Glutamatergic neuron (in vitro differentiated cells): Measurements from ENCODE around the gene ADAMTS8. TPM values are rescaled to one million over a fixed set of nuclear protein-coding genes. Genes with fewer than 3 reads are reported as not detected.

Experiments
- DNase-seq: peaks from one replicate; pipeline ENCODE4 v3.0.0; 2022
- H3K27ac Mint-ChIP-seq: one replicate; pipeline ENCODE4 v1.8.0; 2020; ENCODE audit warnings: mild to moderate bottlenecking, mixed read lengths, inconsistent platforms; ENCODE audit not compliant: unreplicated experiment
- H3K27me3 Mint-ChIP-seq: one replicate; pipeline ENCODE4 v1.8.0; 2020; ENCODE audit warnings: mild to moderate bottlenecking, moderate library complexity, mixed read lengths, inconsistent platforms; ENCODE audit not compliant: unreplicated experiment
- H3K36me3 Mint-ChIP-seq: one replicate; pipeline ENCODE4 v1.8.0; 2020; ENCODE audit warnings: mild to moderate bottlenecking, mixed read lengths, inconsistent platforms; ENCODE audit not compliant: unreplicated experiment
- H3K4me1 Mint-ChIP-seq: one replicate; pipeline ENCODE4 v1.8.0; 2020; ENCODE audit warnings: mild to moderate bottlenecking, low read depth, mixed read lengths, inconsistent platforms; ENCODE audit not compliant: unreplicated experiment
- H3K4me3 Mint-ChIP-seq: one replicate; pipeline ENCODE4 v1.8.0; 2020; ENCODE audit warnings: mild to moderate bottlenecking, mixed read lengths, inconsistent platforms; ENCODE audit not compliant: unreplicated experiment
- H3K9me3 Mint-ChIP-seq: one replicate; pipeline ENCODE4 v1.8.0; 2020; ENCODE audit warnings: mild to moderate bottlenecking, moderate library complexity, mixed read lengths, inconsistent platforms; ENCODE audit not compliant: unreplicated experiment
- total RNA-seq: library from RNA; stranded (reverse); fragmentation: NEBNext Ultra II Directional; extraction: Animal tissue kit (Norgen Biotek cat#: 25700); gene quantifications from one replicate; pipeline ENCODE4 v1.2.1, GENCODE V29; 2021; ENCODE audit not compliant: unreplicated experiment
- TF ChIP-seq, protein P1 (sequence below): fragments of 200-600 bp; sonication (generic); IDR thresholded peaks from one replicate; pipeline ENCODE4 v1.5.0; 2021; ENCODE audit not compliant: partially characterized antibody, unreplicated experiment

Gene ADAMTS8
- total RNA-seq, 1 donor from 2014 or later, result 0.32 TPM

DNA sequence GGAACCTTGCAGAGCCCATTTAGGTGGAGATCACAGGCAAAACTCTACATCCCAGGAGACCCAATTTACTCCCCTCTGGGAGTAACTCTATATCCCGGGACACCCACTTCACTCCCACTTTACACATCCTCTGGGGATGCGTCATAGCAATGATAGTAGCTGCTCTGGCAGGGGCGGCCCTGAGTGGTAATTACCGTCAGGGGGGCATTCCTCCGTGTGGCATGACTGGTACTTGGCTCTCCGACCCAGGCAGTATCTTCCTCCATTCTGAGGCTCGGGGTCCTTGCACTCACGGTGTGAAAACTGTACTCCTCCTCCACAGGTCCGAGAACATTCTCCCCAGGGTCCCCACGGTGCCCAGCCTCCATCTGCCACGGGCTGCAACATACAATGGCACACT lies 17.2 kb downstream of the ADAMTS8 start:
- Mint-ChIP-seq H3K36me3 (no peaks in the 10 kb centered on the region), H3K4me1 (no peaks in the 10 kb centered on the region), H3K4me3 (no peak overlapping the region), H3K27me3 (peaks cover 1% of the 10 kb centered on the region), H3K27ac (no peak overlapping the region), H3K9me3 (no peaks in the 10 kb centered on the region)
- TF ChIP-seq, protein P1, sequence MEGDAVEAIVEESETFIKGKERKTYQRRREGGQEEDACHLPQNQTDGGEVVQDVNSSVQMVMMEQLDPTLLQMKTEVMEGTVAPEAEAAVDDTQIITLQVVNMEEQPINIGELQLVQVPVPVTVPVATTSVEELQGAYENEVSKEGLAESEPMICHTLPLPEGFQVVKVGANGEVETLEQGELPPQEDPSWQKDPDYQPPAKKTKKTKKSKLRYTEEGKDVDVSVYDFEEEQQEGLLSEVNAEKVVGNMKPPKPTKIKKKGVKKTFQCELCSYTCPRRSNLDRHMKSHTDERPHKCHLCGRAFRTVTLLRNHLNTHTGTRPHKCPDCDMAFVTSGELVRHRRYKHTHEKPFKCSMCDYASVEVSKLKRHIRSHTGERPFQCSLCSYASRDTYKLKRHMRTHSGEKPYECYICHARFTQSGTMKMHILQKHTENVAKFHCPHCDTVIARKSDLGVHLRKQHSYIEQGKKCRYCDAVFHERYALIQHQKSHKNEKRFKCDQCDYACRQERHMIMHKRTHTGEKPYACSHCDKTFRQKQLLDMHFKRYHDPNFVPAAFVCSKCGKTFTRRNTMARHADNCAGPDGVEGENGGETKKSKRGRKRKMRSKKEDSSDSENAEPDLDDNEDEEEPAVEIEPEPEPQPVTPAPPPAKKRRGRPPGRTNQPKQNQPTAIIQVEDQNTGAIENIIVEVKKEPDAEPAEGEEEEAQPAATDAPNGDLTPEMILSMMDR, result no peak
- DNase-seq, result no peak

DNA sequence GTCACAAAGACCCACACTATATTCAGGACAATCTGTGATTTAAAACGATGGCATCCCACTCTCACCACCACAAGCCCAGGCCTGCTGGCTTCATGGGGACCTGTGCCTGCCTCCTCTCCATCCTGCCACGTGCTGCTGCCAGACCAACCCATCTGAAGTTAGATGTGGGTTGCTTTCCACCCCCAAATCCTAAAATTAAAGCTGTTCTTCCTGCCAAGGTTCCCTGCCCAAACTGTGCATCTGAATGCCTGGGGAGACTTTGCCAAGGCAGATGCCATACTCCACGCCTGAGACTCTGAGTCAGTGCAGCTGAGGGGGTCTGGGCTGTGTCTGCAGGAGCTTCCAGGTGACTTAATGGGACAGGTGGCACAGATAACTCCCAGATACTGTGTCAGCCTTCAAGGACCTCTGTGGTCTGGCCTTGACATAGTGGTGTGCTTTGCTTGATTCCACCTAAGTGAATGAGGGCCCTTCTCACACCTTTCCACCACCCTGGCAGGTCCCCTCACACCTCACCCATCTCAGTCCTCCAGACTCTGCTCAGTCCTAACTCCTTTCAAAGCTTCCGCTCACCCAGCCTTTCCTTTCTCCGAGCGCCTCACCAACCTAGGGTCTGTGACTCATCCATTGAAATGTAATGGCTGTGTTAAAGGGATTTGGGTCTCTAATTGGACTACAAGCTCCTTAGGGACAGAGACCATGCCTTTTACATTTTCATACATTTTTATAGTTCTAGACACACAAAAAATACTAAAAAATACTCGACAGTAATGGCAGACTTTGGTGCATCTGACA lies 18.6 kb downstream of the ADAMTS8 start:
- DNase-seq, result no peak
- Mint-ChIP-seq H3K27me3 (peaks cover 1% of the 10 kb centered on the region), H3K4me1 (no peaks in the 10 kb centered on the region), H3K9me3 (no peaks in the 10 kb centered on the region), H3K4me3 (no peak overlapping the region), H3K27ac (no peak overlapping the region), H3K36me3 (no peaks in the 10 kb centered on the region)
- TF ChIP-seq, protein P1, result no peak

DNA sequence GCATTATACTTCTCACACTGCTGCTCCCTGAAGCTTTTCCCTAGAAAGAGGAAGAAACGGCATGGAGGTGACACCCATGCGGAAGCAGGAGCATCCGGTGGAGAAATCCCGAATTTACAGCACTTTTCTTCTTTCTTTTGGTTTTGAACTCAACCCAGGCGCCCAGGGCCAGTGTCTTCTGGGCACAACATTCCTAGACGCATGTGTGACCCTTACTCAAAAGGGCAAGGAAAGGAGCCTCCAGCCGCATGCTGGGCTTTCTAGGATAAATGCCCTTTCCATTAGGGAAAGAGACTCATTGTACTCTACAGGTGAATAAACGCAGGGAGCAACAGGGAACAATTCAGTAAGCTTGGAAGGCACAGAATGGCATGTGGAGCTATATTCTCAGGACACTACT lies 19.5 kb downstream of the ADAMTS8 start:
- Mint-ChIP-seq H3K27ac (no peak overlapping the region), H3K4me1 (no peaks in the 10 kb centered on the region), H3K36me3 (no peaks in the 10 kb centered on the region), H3K4me3 (no peak overlapping the region), H3K9me3 (no peaks in the 10 kb centered on the region), H3K27me3 (peaks cover 1% of the 10 kb centered on the region)
- DNase-seq, result no peak
- TF ChIP-seq, protein P1, result no peak

DNA sequence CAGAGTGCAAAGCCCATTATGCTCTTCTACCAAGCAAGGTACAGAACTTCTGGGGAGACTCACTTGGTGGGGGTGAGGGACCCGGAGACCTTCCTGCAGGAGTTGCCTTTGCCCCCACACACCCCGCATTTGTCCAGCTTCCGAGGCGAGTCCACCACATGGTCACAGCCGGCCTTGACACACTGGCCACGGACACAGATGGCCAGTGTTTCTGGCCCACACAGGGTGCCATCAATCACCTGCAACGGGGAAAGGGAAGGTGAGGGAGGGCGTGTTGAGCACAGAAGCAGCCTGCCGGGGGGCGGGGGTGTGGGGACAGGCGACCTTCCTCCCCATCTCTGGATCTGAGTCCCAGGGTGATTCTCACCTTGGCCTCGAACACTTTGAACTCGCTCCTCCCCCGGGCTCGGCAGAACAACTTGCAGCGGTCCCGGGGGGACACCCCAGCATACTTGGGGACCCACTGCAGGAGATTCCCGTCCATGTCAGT lies 20.0 kb downstream of the ADAMTS8 start:
- Mint-ChIP-seq H3K27me3 (peaks cover 1% of the 10 kb centered on the region), H3K36me3 (no peaks in the 10 kb centered on the region), H3K27ac (no peak overlapping the region), H3K4me1 (peaks cover 4% of the 10 kb centered on the region), H3K4me3 (no peak overlapping the region), H3K9me3 (no peaks in the 10 kb centered on the region)
- no peak for DNase-seq
- TF ChIP-seq, protein P1, result no peak

DNA sequence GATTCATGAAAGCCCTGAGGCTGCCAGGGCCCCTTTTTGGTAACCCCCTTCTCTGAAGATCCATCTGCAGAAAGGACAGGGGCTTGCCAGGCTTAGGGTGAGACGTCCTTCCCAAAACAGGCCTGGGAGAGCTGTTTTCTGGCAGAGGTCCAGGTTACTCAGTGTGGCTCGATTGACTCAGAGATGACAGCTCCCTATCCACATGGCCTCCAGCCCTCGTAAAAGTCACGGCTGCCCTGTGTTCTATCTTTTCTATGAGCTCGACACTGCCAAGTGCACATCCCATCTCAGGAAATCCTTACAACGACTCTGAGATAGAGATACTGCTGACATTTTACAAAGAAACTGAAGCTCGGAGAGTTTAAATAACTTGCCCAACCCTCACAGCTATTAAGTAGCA lies 20.4 kb downstream of the ADAMTS8 start:
- no peaks in the 10 kb centered on the region for H3K36me3 Mint-ChIP-seq
- H3K27ac Mint-ChIP-seq, result no peak overlapping the region
- H3K4me1 Mint-ChIP-seq, result peaks cover 7% of the 10 kb centered on the region
- no peak overlapping the region for H3K4me3 Mint-ChIP-seq
- no peak for DNase-seq
- no peaks in the 10 kb centered on the region for H3K9me3 Mint-ChIP-seq
- H3K27me3 Mint-ChIP-seq, result peaks cover 1% of the 10 kb centered on the region
- TF ChIP-seq, protein P1, result no peak
